Measurements from ENCODE around the gene S100A10.

Gene S100A10

GRCh38 chr1:151989211-151989862 lies 4.3 kb downstream of the S100A10 start:
- H3K27me3 ChIP-seq (ENCODE audit: control insufficient read depth in 2 of 2, insufficient read depth in 2 of 2, low read length in 2 of 2): no peaks in the 10 kb centered on the region
- peak overlapping the region; percentile 31 to 98 for H3K4me3 ChIP-seq (ENCODE audit: low read length in 2 of 2)
- H3K9me3 ChIP-seq (ENCODE audit: control insufficient read depth in 2 of 2, low read length in 2 of 2): no peaks in the 10 kb centered on the region
- peaks cover 46 to 59% of the 10 kb centered on the region in 2 donors for H3K4me1 ChIP-seq (ENCODE audit: control insufficient read depth in 2 of 2, insufficient read depth in 2 of 2, low read length in 2 of 2)
- peaks cover 21% of the 10 kb centered on the region in 2 donors for H3K36me3 ChIP-seq (ENCODE audit: control insufficient read depth in 2 of 2, insufficient read depth in 2 of 2, low read length in 2 of 2)
- H3K9ac ChIP-seq (ENCODE audit: low read depth in 1 of 2, low read length in 2 of 2): peak overlapping the region; percentile 34
- peak overlapping the region; percentile 69 to 80 for H3K27ac ChIP-seq (ENCODE audit: low read depth in 2 of 2, low read length in 2 of 2)

- Histone ChIP-seq H3K4me1 (ENCODE audit: control insufficient read depth in 2 of 2, insufficient read depth in 2 of 2, low read length in 2 of 2) (peaks cover 43 to 55% of the 10 kb centered on the region in 2 donors), H3K9me3 (ENCODE audit: control insufficient read depth in 2 of 2, low read length in 2 of 2) (no peaks in the 10 kb centered on the region), H3K4me3 (ENCODE audit: low read length in 2 of 2) (peak overlapping the region in 1 of 2 donors; percentile 30), H3K9ac (ENCODE audit: low read depth in 1 of 2, low read length in 2 of 2) (no peak overlapping the region), H3K27me3 (ENCODE audit: control insufficient read depth in 2 of 2, insufficient read depth in 2 of 2, low read length in 2 of 2) (no peaks in the 10 kb centered on the region), H3K36me3 (ENCODE audit: control insufficient read depth in 2 of 2, insufficient read depth in 2 of 2, low read length in 2 of 2) (peaks cover 30% of the 10 kb centered on the region in 2 donors), H3K27ac (ENCODE audit: low read depth in 2 of 2, low read length in 2 of 2) (peak overlapping the region; percentile 69 to 80)
These were observed 5.2 kb downstream of the S100A10 start for GRCh38 chr1:151988405-151988923.

DNA sequence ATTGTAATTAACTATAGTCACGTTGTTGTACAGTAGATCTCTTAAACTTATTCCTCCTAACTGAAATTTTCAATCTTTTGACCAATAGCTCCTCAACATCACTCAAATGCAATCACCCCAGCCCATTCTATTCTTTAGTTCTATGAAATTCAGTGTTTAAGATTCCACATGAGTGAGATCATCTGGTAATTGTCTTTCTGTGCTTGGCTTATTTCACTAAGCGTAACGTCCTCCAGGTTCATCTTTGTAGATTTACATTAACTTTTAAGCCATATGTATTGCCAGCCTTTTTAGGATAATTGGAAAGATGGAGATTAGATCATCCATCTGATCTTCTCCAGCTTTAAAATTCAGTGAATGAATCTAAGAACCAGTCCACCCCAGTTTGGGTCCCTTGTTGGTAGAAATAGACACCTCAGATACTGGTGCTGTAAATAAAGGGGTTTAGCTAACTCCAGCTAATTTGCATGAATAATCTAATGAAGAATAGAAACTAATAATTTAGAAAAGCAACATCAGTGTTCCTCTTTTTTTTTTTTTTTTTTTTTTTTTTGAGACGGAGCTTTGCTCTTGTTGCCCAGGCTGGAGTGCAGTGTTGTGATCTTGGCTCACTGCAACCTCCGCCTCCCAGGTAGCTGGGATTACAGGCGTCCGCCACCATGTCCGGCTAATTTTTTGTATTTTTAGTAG lies 7.0 kb downstream of the S100A10 start:
- no peak overlapping the region for H3K9ac ChIP-seq (ENCODE audit: low read depth in 1 of 2, low read length in 2 of 2)
- peaks cover 42 to 58% of the 10 kb centered on the region in 2 donors for H3K4me1 ChIP-seq (ENCODE audit: control insufficient read depth in 2 of 2, insufficient read depth in 2 of 2, low read length in 2 of 2)
- H3K4me3 ChIP-seq (ENCODE audit: low read length in 2 of 2): no peak overlapping the region
- no peak overlapping the region for H3K27ac ChIP-seq (ENCODE audit: low read depth in 2 of 2, low read length in 2 of 2)
- H3K9me3 ChIP-seq (ENCODE audit: control insufficient read depth in 2 of 2, low read length in 2 of 2): no peaks in the 10 kb centered on the region
- no peaks in the 10 kb centered on the region for H3K27me3 ChIP-seq (ENCODE audit: control insufficient read depth in 2 of 2, insufficient read depth in 2 of 2, low read length in 2 of 2)
- peaks cover 43 to 44% of the 10 kb centered on the region in 2 donors for H3K36me3 ChIP-seq (ENCODE audit: control insufficient read depth in 2 of 2, insufficient read depth in 2 of 2, low read length in 2 of 2)

DNA sequence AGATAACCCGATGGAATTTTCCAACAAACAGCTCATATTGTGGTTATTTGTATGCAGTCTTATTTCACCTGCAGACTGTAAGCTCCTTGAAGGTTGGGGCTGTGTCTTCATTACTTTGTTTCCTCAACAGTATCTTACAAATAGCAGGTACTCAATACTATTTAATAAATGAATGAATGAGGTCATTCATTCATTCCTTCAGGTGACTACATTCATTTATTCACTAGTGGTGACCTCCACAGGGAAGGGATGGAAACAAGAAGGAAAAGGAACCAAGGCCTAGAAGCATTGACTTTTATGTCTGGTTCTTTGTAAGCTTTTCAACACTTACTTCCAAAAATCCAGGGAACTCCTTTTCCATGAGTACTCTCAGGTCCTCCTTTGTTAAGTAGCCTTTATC lies 7.9 kb downstream of the S100A10 start:
- H3K4me1 ChIP-seq (ENCODE audit: control insufficient read depth in 2 of 2, insufficient read depth in 2 of 2, low read length in 2 of 2): peaks cover 37 to 49% of the 10 kb centered on the region in 2 donors
- no peak overlapping the region for H3K4me3 ChIP-seq (ENCODE audit: low read length in 2 of 2)
- H3K9ac ChIP-seq (ENCODE audit: low read depth in 1 of 2, low read length in 2 of 2): no peak overlapping the region
- H3K9me3 ChIP-seq (ENCODE audit: control insufficient read depth in 2 of 2, low read length in 2 of 2): no peaks in the 10 kb centered on the region
- no peaks in the 10 kb centered on the region for H3K27me3 ChIP-seq (ENCODE audit: control insufficient read depth in 2 of 2, insufficient read depth in 2 of 2, low read length in 2 of 2)
- peaks cover 47 to 52% of the 10 kb centered on the region in 2 donors for H3K36me3 ChIP-seq (ENCODE audit: control insufficient read depth in 2 of 2, insufficient read depth in 2 of 2, low read length in 2 of 2)
- no peak overlapping the region for H3K27ac ChIP-seq (ENCODE audit: low read depth in 2 of 2, low read length in 2 of 2)

DNA sequence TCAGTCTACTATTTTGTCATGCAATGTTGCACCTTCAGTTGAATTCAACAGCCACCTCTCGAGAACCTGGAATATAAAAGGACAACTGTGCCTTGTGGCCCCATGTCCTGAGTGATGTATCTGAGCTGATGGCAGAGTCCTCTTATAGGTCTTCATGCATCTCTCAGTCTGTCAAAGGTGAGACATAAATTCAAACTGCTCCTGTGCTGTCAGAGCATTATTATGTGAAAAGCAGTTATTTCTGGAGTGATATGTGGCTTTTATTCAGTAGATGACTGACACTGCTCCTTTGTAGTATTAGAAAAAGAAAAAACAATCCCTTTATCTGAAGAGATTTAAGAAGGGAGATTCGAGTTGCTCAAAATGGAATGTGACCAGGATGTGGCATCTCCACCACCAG lies 8.4 kb downstream of the S100A10 start:
- no peaks in the 10 kb centered on the region for H3K9me3 ChIP-seq (ENCODE audit: control insufficient read depth in 2 of 2, low read length in 2 of 2)
- H3K27me3 ChIP-seq (ENCODE audit: control insufficient read depth in 2 of 2, insufficient read depth in 2 of 2, low read length in 2 of 2): no peaks in the 10 kb centered on the region
- peaks cover 47 to 53% of the 10 kb centered on the region in 2 donors for H3K36me3 ChIP-seq (ENCODE audit: control insufficient read depth in 2 of 2, insufficient read depth in 2 of 2, low read length in 2 of 2)
- H3K27ac ChIP-seq (ENCODE audit: low read depth in 2 of 2, low read length in 2 of 2): no peak overlapping the region
- H3K4me3 ChIP-seq (ENCODE audit: low read length in 2 of 2): no peak overlapping the region
- H3K9ac ChIP-seq (ENCODE audit: low read depth in 1 of 2, low read length in 2 of 2): no peak overlapping the region
- H3K4me1 ChIP-seq (ENCODE audit: control insufficient read depth in 2 of 2, insufficient read depth in 2 of 2, low read length in 2 of 2): peaks cover 36 to 49% of the 10 kb centered on the region in 2 donors

- Histone ChIP-seq H3K27me3 (ENCODE audit: control insufficient read depth in 2 of 2, insufficient read depth in 2 of 2, low read length in 2 of 2) (no peaks in the 10 kb centered on the region), H3K36me3 (ENCODE audit: control insufficient read depth in 2 of 2, insufficient read depth in 2 of 2, low read length in 2 of 2) (peaks cover 47 to 49% of the 10 kb centered on the region in 2 donors), H3K9me3 (ENCODE audit: control insufficient read depth in 2 of 2, low read length in 2 of 2) (no peaks in the 10 kb centered on the region), H3K27ac (ENCODE audit: low read depth in 2 of 2, low read length in 2 of 2) (no peak overlapping the region), H3K4me1 (ENCODE audit: control insufficient read depth in 2 of 2, insufficient read depth in 2 of 2, low read length in 2 of 2) (peaks cover 32 to 45% of the 10 kb centered on the region in 2 donors), H3K4me3 (ENCODE audit: low read length in 2 of 2) (no peak overlapping the region), H3K9ac (ENCODE audit: low read depth in 1 of 2, low read length in 2 of 2) (no peak overlapping the region)
These were observed 9.2 kb downstream of the S100A10 start for GRCh38 chr1:151984313-151984956.

GRCh38 chr1:151982300-151983005 lies 11.2 kb downstream of the S100A10 start:
- no peak overlapping the region for H3K27ac ChIP-seq (ENCODE audit: low read depth in 2 of 2, low read length in 2 of 2)
- H3K27me3 ChIP-seq (ENCODE audit: control insufficient read depth in 2 of 2, insufficient read depth in 2 of 2, low read length in 2 of 2): no peaks in the 10 kb centered on the region
- H3K4me1 ChIP-seq (ENCODE audit: control insufficient read depth in 2 of 2, insufficient read depth in 2 of 2, low read length in 2 of 2): peaks cover 14 to 27% of the 10 kb centered on the region in 2 donors
- no peaks in the 10 kb centered on the region for H3K9me3 ChIP-seq (ENCODE audit: control insufficient read depth in 2 of 2, low read length in 2 of 2)
- no peak overlapping the region for H3K4me3 ChIP-seq (ENCODE audit: low read length in 2 of 2)
- no peak overlapping the region for H3K9ac ChIP-seq (ENCODE audit: low read depth in 1 of 2, low read length in 2 of 2)
- H3K36me3 ChIP-seq (ENCODE audit: control insufficient read depth in 2 of 2, insufficient read depth in 2 of 2, low read length in 2 of 2): peaks cover 45 to 49% of the 10 kb centered on the region in 2 donors

- Histone ChIP-seq H3K27me3 (ENCODE audit: control insufficient read depth in 2 of 2, insufficient read depth in 2 of 2, low read length in 2 of 2) (no peaks in the 10 kb centered on the region), H3K27ac (ENCODE audit: low read depth in 2 of 2, low read length in 2 of 2) (no peak overlapping the region), H3K9ac (ENCODE audit: low read depth in 1 of 2, low read length in 2 of 2) (no peak overlapping the region), H3K4me1 (ENCODE audit: control insufficient read depth in 2 of 2, insufficient read depth in 2 of 2, low read length in 2 of 2) (peaks cover 20 to 32% of the 10 kb centered on the region in 2 donors), H3K9me3 (ENCODE audit: control insufficient read depth in 2 of 2, low read length in 2 of 2) (no peaks in the 10 kb centered on the region), H3K36me3 (ENCODE audit: control insufficient read depth in 2 of 2, insufficient read depth in 2 of 2, low read length in 2 of 2) (peaks cover 44 to 49% of the 10 kb centered on the region in 2 donors), H3K4me3 (ENCODE audit: low read length in 2 of 2) (no peak overlapping the region)
These were observed 12.5 kb downstream of the S100A10 start for GRCh38 chr1:151981178-151981525.

DNA sequence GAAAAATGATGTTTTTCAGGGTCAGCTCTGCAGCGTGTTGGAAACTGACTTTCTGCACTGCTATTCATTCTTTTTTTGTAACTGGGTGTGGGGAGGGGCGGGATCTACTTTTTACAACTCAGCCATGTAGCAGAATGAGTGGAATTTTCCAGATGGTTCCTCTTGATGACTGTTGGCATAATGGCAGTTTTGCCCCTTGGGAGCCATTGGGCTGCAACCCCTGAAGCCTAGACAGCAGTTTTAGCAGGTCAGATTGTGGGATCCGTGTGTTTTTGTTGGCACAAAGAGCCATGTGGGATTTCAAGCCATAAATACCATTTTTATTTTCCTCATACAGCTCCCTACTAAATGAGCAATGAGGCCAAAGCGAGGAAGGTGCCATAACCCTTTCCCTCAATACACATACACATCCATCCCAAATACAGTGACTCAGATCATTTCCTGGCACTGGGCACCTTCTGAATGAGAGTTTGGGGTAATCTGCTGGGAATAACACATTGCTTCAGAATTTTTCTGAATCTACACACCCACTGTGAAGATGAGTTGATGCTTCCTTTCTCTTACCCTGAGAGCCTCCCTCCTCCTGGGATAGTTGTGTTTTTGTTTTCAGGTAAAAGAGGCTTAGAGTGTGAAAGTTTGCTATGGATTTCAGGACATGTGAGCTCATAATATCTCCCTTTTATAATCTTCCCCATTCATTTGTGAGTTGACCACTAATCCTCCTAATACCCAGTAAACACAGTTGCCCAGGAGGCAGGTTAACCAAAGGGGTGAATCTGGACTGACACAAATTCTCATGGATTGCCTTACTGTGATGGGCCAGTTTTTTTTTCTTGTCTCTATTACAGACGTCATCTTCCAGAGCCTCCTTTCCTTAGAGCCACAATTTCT lies 13.1 kb downstream of the S100A10 start:
- H3K27ac ChIP-seq (ENCODE audit: low read depth in 2 of 2, low read length in 2 of 2): peak overlapping the region; percentile 11 to 40
- H3K4me1 ChIP-seq (ENCODE audit: control insufficient read depth in 2 of 2, insufficient read depth in 2 of 2, low read length in 2 of 2): peaks cover 20 to 38% of the 10 kb centered on the region in 2 donors
- H3K9ac ChIP-seq (ENCODE audit: low read depth in 1 of 2, low read length in 2 of 2): no peak overlapping the region
- H3K36me3 ChIP-seq (ENCODE audit: control insufficient read depth in 2 of 2, insufficient read depth in 2 of 2, low read length in 2 of 2): peaks cover 38 to 44% of the 10 kb centered on the region in 2 donors
- H3K27me3 ChIP-seq (ENCODE audit: control insufficient read depth in 2 of 2, insufficient read depth in 2 of 2, low read length in 2 of 2): no peaks in the 10 kb centered on the region
- H3K4me3 ChIP-seq (ENCODE audit: low read length in 2 of 2): no peak overlapping the region
- no peaks in the 10 kb centered on the region for H3K9me3 ChIP-seq (ENCODE audit: control insufficient read depth in 2 of 2, low read length in 2 of 2)

Data from mucosa of rectum (tissue), 2 donors.